ENCODE data around the gene NAT9.
A peak's percentile ranks its signal among the peaks of the same experiment; 100 is the strongest.

Gene NAT9

DNA sequence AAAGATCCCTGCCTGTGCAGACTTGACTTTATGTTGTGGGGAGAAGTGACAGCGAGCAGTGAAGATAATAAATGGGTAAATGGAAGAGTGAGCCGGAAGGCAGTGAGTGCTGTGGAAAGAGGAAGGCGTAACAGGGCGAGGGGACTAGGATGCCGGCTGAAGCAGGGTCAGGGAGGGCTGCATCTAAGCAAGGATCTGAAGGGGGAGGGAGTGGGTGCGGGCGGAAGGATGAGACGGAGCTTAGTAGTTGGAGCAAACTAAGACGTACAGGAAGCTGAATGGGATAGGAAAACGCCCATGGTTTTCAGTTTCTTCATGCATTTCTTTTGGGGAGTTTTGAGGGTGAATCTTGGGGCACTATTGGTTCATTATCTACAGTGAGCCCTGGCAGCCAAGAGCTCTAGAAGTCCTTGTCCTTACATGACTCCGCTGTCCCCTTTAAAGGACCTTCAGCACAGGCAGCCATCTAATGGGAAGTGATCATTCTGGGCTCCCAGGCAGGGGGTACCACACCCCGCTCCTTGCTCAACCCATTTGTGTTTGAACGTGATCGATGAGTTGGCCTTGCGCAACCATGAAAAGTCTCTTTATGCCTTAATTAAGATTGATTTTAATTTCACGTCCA is 10.4 kb upstream of the NAT9 start:
- no peak for DNase-seq (ENCODE audit: low read depth)
- TF ChIP-seq, protein P1, sequence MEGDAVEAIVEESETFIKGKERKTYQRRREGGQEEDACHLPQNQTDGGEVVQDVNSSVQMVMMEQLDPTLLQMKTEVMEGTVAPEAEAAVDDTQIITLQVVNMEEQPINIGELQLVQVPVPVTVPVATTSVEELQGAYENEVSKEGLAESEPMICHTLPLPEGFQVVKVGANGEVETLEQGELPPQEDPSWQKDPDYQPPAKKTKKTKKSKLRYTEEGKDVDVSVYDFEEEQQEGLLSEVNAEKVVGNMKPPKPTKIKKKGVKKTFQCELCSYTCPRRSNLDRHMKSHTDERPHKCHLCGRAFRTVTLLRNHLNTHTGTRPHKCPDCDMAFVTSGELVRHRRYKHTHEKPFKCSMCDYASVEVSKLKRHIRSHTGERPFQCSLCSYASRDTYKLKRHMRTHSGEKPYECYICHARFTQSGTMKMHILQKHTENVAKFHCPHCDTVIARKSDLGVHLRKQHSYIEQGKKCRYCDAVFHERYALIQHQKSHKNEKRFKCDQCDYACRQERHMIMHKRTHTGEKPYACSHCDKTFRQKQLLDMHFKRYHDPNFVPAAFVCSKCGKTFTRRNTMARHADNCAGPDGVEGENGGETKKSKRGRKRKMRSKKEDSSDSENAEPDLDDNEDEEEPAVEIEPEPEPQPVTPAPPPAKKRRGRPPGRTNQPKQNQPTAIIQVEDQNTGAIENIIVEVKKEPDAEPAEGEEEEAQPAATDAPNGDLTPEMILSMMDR (IDR thresholded peaks at IDR 0.05; ENCODE audit: control insufficient read depth, extremely low read depth, insufficient read depth), result no peak
- H3K4me3 ChIP-seq (ENCODE audit: low read depth, low read length), result no peak overlapping the region

GRCh38 chr17:74785981-74786360 is 9.8 kb upstream of the NAT9 start:
- H3K4me3 ChIP-seq (ENCODE audit: low read depth, low read length), result no peak overlapping the region
- no peak for DNase-seq (ENCODE audit: low read depth)
- TF ChIP-seq, protein P1 (IDR thresholded peaks at IDR 0.05; ENCODE audit: control insufficient read depth, extremely low read depth, insufficient read depth), result no peak

GRCh38 chr17:74785096-74785980 is 9.2 kb upstream of the NAT9 start:
- H3K4me3 ChIP-seq (ENCODE audit: low read depth, low read length), result no peak overlapping the region
- TF ChIP-seq, protein P1 (IDR thresholded peaks at IDR 0.05; ENCODE audit: control insufficient read depth, extremely low read depth, insufficient read depth), result 0 out of 2 replicates have a peak, but pooled peaks have one; percentile 5
- no peak for DNase-seq (ENCODE audit: low read depth)

DNA sequence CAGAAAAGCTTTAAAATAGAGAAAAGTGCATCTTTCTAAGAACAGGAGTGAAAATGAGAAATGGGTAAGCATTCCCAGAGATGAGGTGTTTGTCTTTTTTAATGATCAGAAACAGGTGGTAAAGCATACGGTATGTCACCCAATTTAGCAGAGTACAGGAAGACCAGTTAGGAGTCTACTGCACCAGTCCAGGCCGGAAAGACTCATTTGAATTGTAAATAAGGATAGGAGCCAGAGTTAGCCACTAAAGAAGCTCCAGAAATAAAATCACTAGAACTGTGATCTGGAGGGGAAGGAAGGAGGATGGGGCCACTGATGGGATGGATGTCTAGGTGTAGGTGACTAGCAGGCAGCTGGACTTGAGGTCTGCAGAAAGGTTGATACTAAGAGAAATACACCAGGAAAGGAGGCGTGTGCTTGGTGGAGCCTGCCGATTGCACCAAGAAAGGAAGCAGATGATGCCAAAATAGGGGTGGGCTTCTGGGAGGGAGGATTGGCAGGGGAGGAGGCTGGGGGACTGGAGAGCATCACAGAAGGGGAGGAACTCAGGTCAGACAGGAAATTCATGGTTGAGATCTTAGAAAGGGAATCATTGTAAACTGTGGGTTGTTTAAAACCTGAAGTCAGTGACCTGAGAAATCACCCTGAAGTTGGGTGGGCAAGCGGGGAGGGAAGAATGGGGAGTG is 8.1 kb upstream of the NAT9 start:
- no peak for DNase-seq (ENCODE audit: low read depth)
- H3K4me3 ChIP-seq (ENCODE audit: low read depth, low read length), result no peak overlapping the region

DNA sequence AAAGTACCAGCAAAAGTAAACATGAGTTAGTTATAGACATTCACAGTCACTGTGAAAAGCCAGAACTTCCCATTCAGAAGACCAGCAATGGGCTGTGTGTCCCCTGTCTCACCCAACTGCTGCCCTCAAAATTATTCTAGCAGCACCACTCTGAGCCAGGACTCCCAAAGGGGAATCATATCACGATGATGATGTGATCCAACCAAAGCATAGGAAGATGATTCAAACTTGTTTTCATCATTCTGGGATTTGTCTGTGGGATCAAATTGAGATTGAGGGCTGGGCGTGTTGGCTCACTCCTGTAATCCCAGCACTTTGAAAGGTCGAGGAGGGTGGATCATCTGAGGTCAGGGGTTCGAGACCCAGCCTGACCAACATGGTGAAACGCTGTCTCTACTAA is 6.4 kb upstream of the NAT9 start:
- DNase-seq (ENCODE audit: low read depth), result no peak
- TF ChIP-seq, protein P1 (IDR thresholded peaks at IDR 0.05; ENCODE audit: control insufficient read depth, extremely low read depth, insufficient read depth), result no peak
- no peak overlapping the region for H3K4me3 ChIP-seq (ENCODE audit: low read depth, low read length)

More for the DNA sequence above, 8.1 kb upstream of the NAT9 start:
- TF ChIP-seq, protein P1 (IDR thresholded peaks at IDR 0.05; ENCODE audit: control insufficient read depth, extremely low read depth, insufficient read depth), result no peak

DNA sequence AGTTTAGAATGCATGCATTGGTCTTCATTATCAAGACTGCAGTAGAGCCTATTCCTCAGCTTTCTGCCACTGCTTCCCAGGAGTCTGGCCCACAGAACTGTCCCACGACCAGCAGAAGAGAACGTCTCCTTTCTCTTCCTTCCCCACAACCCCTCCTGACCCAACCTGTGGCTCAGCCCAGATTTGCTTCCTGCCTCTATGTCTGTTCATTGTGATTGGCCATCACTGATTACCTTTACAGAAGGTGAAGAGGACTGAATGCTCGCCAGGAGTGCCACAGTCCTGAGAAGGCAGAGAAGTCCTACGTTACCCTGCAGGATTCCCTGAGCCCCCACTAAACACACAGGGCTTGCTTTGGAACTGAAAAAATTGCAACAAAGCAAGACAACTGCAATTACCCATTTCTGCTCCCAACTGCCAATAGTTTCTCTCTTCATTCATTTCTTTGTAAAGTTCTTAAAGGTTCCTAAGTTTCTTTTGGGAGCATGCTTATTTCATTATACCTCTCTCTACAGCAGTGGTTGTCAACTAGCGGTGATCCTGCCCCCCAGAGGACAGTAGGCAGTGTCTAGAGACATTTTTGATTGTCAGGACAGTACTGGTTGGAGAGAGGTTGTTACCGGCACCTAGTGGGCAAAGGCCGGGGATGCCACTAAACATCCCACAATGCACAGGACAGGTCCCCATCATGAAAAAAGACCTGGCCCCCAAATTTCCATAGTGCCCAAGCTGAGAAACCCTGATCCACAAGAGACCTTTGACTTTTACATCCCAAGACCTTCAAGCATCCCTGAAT is 4.5 kb upstream of the NAT9 start:
- DNase-seq (ENCODE audit: low read depth), result no peak
- no peak overlapping the region for H3K4me3 ChIP-seq (ENCODE audit: low read depth, low read length)
- TF ChIP-seq, protein P1 (IDR thresholded peaks at IDR 0.05; ENCODE audit: control insufficient read depth, extremely low read depth, insufficient read depth), result peak; percentile 69

Measured in LNCaP clone FGC (cell line).